ENCODE data around the gene CFLAR.
A peak's percentile ranks its signal among the peaks of the same experiment; 100 is the strongest.

- TF ChIP-seq CTCF (IDR thresholded peaks at IDR 0.05; ENCODE audit: low read depth, low read length, missing input control) (no peak), GABPA (IDR thresholded peaks at IDR 0.05 in 1 of 2, conservative IDR thresholded peaks at IDR 0.05 in 1 of 2) (no peak), SP1 (IDR thresholded peaks at IDR 0.05) (no peak), ZBTB33 (IDR thresholded peaks at IDR 0.05) (no peak), FOXA1 (IDR thresholded peaks at IDR 0.05) (no peak), YY1 (IDR thresholded peaks at IDR 0.05) (peak; percentile 27), EGR1 (IDR thresholded peaks at IDR 0.05; ENCODE audit: low read depth in 2 of 2) (no peak), NR2F2 (IDR thresholded peaks at IDR 0.05) (no peak), REST (IDR thresholded peaks at IDR 0.05) (no peak)
These were observed 35.4 kb downstream of the CFLAR start for GRCh38 chr2:201151127-201151981.
